ENCODE results near the gene APH1B.

The APH1B gene

GRCh38 chr15:63321462-63321861 lies 44.1 kb downstream of the APH1B start:
- Histone ChIP-seq H3K27me3 (replicated peaks in 2 of 5; ENCODE audit: control insufficient read depth in 4 of 5, insufficient read depth in 5 of 5, low read length in 4 of 5) (no peaks in the 10 kb centered on the region), H3K36me3 (ENCODE audit: control insufficient read depth in 4 of 4, insufficient read depth in 4 of 4, low read length in 3 of 4) (no peaks in the 10 kb centered on the region), H3K4me1 (ENCODE audit: control extremely low read depth in 1 of 4, control insufficient read depth in 4 of 4, insufficient read depth in 4 of 4, low read length in 3 of 4) (peaks cover 0 to 3% (median 0%) of the 10 kb centered on the region in 4 experiments), H3K27ac (ENCODE audit: insufficient read depth in 1 of 2, low read depth in 1 of 2, low read length in 2 of 2, poor library complexity in 1 of 2, severe bottlenecking in 2 of 2) (no peak overlapping the region), H3K4me3 (ENCODE audit: control insufficient read depth in 1 of 7, extremely low read depth in 1 of 7, insufficient read depth in 4 of 7, low read depth in 2 of 7, low read length in 6 of 7) (no peak overlapping the region), H3K9me3 (ENCODE audit: control extremely low read depth in 1 of 5, control insufficient read depth in 4 of 5, insufficient read depth in 2 of 5, low read depth in 1 of 5, low read length in 4 of 5) (no peaks in the 10 kb centered on the region)
- 96% methylated on average over 24 of the region's 29 CpGs for WGBS (ENCODE audit: insufficient coverage)
- CTCF ChIA-PET = no interaction called here
- no peak for DNase-seq
- POLR2A ChIA-PET = no interaction called here

GRCh38 chr15:63322541-63322940 lies 45.1 kb downstream of the APH1B start:
- peak in 1 of 3 donors; percentile 5 for DNase-seq
- Histone ChIP-seq H3K36me3 (ENCODE audit: control insufficient read depth in 4 of 4, insufficient read depth in 4 of 4, low read length in 3 of 4) (no peaks in the 10 kb centered on the region), H3K9me3 (ENCODE audit: control extremely low read depth in 1 of 5, control insufficient read depth in 4 of 5, insufficient read depth in 2 of 5, low read depth in 1 of 5, low read length in 4 of 5) (no peaks in the 10 kb centered on the region), H3K4me1 (ENCODE audit: control extremely low read depth in 1 of 4, control insufficient read depth in 4 of 4, insufficient read depth in 4 of 4, low read length in 3 of 4) (peaks cover 0 to 3% (median 0%) of the 10 kb centered on the region in 4 experiments), H3K27ac (ENCODE audit: insufficient read depth in 1 of 2, low read depth in 1 of 2, low read length in 2 of 2, poor library complexity in 1 of 2, severe bottlenecking in 2 of 2) (no peak overlapping the region), H3K4me3 (ENCODE audit: control insufficient read depth in 1 of 7, extremely low read depth in 1 of 7, insufficient read depth in 4 of 7, low read depth in 2 of 7, low read length in 6 of 7) (no peak overlapping the region), H3K27me3 (replicated peaks in 2 of 5; ENCODE audit: control insufficient read depth in 4 of 5, insufficient read depth in 5 of 5, low read length in 4 of 5) (no peaks in the 10 kb centered on the region)
- ChIA-PET CTCF (no interaction called here), POLR2A (no interaction called here)
- WGBS (ENCODE audit: insufficient coverage) = 44% methylated on average over 4 of the region's 4 CpGs

GRCh38 chr15:63323798-63324563 lies 46.6 kb downstream of the APH1B start:
- no peak overlapping the region for H3K4me3 ChIP-seq (ENCODE audit: control insufficient read depth in 1 of 7, extremely low read depth in 1 of 7, insufficient read depth in 4 of 7, low read depth in 2 of 7, low read length in 6 of 7)
- WGBS (ENCODE audit: insufficient coverage) = 100% methylated on average over 3 of the region's 9 CpGs
- H3K9me3 ChIP-seq (ENCODE audit: control extremely low read depth in 1 of 5, control insufficient read depth in 4 of 5, insufficient read depth in 2 of 5, low read depth in 1 of 5, low read length in 4 of 5) = no peaks in the 10 kb centered on the region
- H3K36me3 ChIP-seq (ENCODE audit: control insufficient read depth in 4 of 4, insufficient read depth in 4 of 4, low read length in 3 of 4) = no peaks in the 10 kb centered on the region
- peak in 1 of 3 donors; percentile 13 for DNase-seq
- H3K27ac ChIP-seq (ENCODE audit: insufficient read depth in 1 of 2, low read depth in 1 of 2, low read length in 2 of 2, poor library complexity in 1 of 2, severe bottlenecking in 2 of 2) = no peak overlapping the region
- no peaks in the 10 kb centered on the region for H3K27me3 ChIP-seq (replicated peaks in 2 of 5; ENCODE audit: control insufficient read depth in 4 of 5, insufficient read depth in 5 of 5, low read length in 4 of 5)
- ChIA-PET POLR2A (no interaction called here), CTCF (interaction anchor here (1.0 kb wide), 1 partner anchor 49 kb away, joined by 3 read pairs; no protein-coding TSS in a partner anchor)
- H3K4me1 ChIP-seq (ENCODE audit: control extremely low read depth in 1 of 4, control insufficient read depth in 4 of 4, insufficient read depth in 4 of 4, low read length in 3 of 4) = peaks cover 0 to 3% (median 0%) of the 10 kb centered on the region in 4 experiments

GRCh38 chr15:63324770-63325169 lies 47.4 kb downstream of the APH1B start:
- Histone ChIP-seq H3K27me3 (replicated peaks in 2 of 5; ENCODE audit: control insufficient read depth in 4 of 5, insufficient read depth in 5 of 5, low read length in 4 of 5) (no peaks in the 10 kb centered on the region), H3K9me3 (ENCODE audit: control extremely low read depth in 1 of 5, control insufficient read depth in 4 of 5, insufficient read depth in 2 of 5, low read depth in 1 of 5, low read length in 4 of 5) (no peaks in the 10 kb centered on the region), H3K4me3 (ENCODE audit: control insufficient read depth in 1 of 7, extremely low read depth in 1 of 7, insufficient read depth in 4 of 7, low read depth in 2 of 7, low read length in 6 of 7) (no peak overlapping the region), H3K36me3 (ENCODE audit: control insufficient read depth in 4 of 4, insufficient read depth in 4 of 4, low read length in 3 of 4) (no peaks in the 10 kb centered on the region), H3K27ac (ENCODE audit: insufficient read depth in 1 of 2, low read depth in 1 of 2, low read length in 2 of 2, poor library complexity in 1 of 2, severe bottlenecking in 2 of 2) (no peak overlapping the region), H3K4me1 (ENCODE audit: control extremely low read depth in 1 of 4, control insufficient read depth in 4 of 4, insufficient read depth in 4 of 4, low read length in 3 of 4) (peaks cover 0 to 3% (median 0%) of the 10 kb centered on the region in 4 experiments)
- 100% methylated on average over 4 of the region's 7 CpGs for WGBS (ENCODE audit: insufficient coverage)
- ChIA-PET POLR2A (no interaction called here), CTCF (interaction anchor here (1.0 kb wide), 2 partner anchors 8 to 48 kb away, joined by 3 read pairs; no protein-coding TSS in a partner anchor)
- DNase-seq = no peak

GRCh38 chr15:63327648-63328421 lies 50.4 kb downstream of the APH1B start:
- no peak overlapping the region for H3K4me3 ChIP-seq (ENCODE audit: control insufficient read depth in 1 of 7, extremely low read depth in 1 of 7, insufficient read depth in 4 of 7, low read depth in 2 of 7, low read length in 6 of 7)
- POLR2A ChIA-PET = no interaction called here
- 97% methylated on average over 9 of the region's 12 CpGs for WGBS (ENCODE audit: insufficient coverage)
- no peaks in the 10 kb centered on the region for H3K36me3 ChIP-seq (ENCODE audit: control insufficient read depth in 4 of 4, insufficient read depth in 4 of 4, low read length in 3 of 4)
- no peak for DNase-seq
- CTCF ChIA-PET = no interaction called here
- H3K9me3 ChIP-seq (ENCODE audit: control extremely low read depth in 1 of 5, control insufficient read depth in 4 of 5, insufficient read depth in 2 of 5, low read depth in 1 of 5, low read length in 4 of 5) = no peaks in the 10 kb centered on the region
- H3K27ac ChIP-seq (ENCODE audit: insufficient read depth in 1 of 2, low read depth in 1 of 2, low read length in 2 of 2, poor library complexity in 1 of 2, severe bottlenecking in 2 of 2) = no peak overlapping the region
- H3K4me1 ChIP-seq (ENCODE audit: control extremely low read depth in 1 of 4, control insufficient read depth in 4 of 4, insufficient read depth in 4 of 4, low read length in 3 of 4) = peaks cover 0 to 10% (median 3%) of the 10 kb centered on the region in 4 experiments
- no peaks in the 10 kb centered on the region for H3K27me3 ChIP-seq (replicated peaks in 2 of 5; ENCODE audit: control insufficient read depth in 4 of 5, insufficient read depth in 5 of 5, low read length in 4 of 5)

- CTCF ChIA-PET = interaction anchor here (0.7 kb wide), 1 partner anchor 31 kb away, joined by 3 read pairs; no protein-coding TSS in a partner anchor
- H3K27me3 ChIP-seq (replicated peaks in 2 of 5; ENCODE audit: control insufficient read depth in 4 of 5, insufficient read depth in 5 of 5, low read length in 4 of 5) = no peaks in the 10 kb centered on the region
- WGBS (ENCODE audit: insufficient coverage) = 100% methylated on average over 5 of the region's 5 CpGs
- peaks cover 0 to 7% (median 3%) of the 10 kb centered on the region in 4 experiments for H3K4me1 ChIP-seq (ENCODE audit: control extremely low read depth in 1 of 4, control insufficient read depth in 4 of 4, insufficient read depth in 4 of 4, low read length in 3 of 4)
- POLR2A ChIA-PET = no interaction called here
- H3K27ac ChIP-seq (ENCODE audit: insufficient read depth in 1 of 2, low read depth in 1 of 2, low read length in 2 of 2, poor library complexity in 1 of 2, severe bottlenecking in 2 of 2) = no peak overlapping the region
- DNase-seq = no peak
- H3K4me3 ChIP-seq (ENCODE audit: control insufficient read depth in 1 of 7, extremely low read depth in 1 of 7, insufficient read depth in 4 of 7, low read depth in 2 of 7, low read length in 6 of 7) = no peak overlapping the region
- no peaks in the 10 kb centered on the region for H3K36me3 ChIP-seq (ENCODE audit: control insufficient read depth in 4 of 4, insufficient read depth in 4 of 4, low read length in 3 of 4)
- H3K9me3 ChIP-seq (ENCODE audit: control extremely low read depth in 1 of 5, control insufficient read depth in 4 of 5, insufficient read depth in 2 of 5, low read depth in 1 of 5, low read length in 4 of 5) = no peaks in the 10 kb centered on the region
These were observed 52.4 kb downstream of the APH1B start for GRCh38 chr15:63329567-63330350.

Measured in common myeloid progenitor, CD34-positive (primary cell).